ENCODE data around the gene CYFIP2. TPM values are rescaled to one million over a fixed set of nuclear protein-coding genes. Genes with fewer than 3 reads are reported as not detected.

Gene CYFIP2
- total RNA-seq, 2 experiments from 2014 or later: 458 to 480 TPM

GRCh38 chr5:157326440-157327005, 60.6 kb downstream of the CYFIP2 start:
- POLR2A ChIA-PET: interaction anchor here (1.2 kb wide), 1 partner anchor 184 kb away, joined by 3 read pairs; the partner anchor contains the start of gene MED7
- peak overlapping the region; percentile 47 for H3K27ac Mint-ChIP-seq
- H3K27me3 Mint-ChIP-seq: no peaks in the 10 kb centered on the region

GRCh38 chr5:157327771-157328170, 61.8 kb downstream of the CYFIP2 start:
- no peak for DNase-seq
- no peaks in the 10 kb centered on the region for H3K9me3 Mint-ChIP-seq
- H3K4me1 Mint-ChIP-seq: peaks cover 17% of the 10 kb centered on the region
- H3K36me3 Mint-ChIP-seq: peaks cover 47% of the 10 kb centered on the region
- H3K27me3 Mint-ChIP-seq: no peaks in the 10 kb centered on the region
- peak overlapping the region; percentile 60 for H3K27ac Mint-ChIP-seq
- H3K4me3 Mint-ChIP-seq: no peak overlapping the region
- peak; percentile 19 for ATAC-seq (ENCODE audit: low read depth)
- POLR2A ChIA-PET: interaction anchor here (0.7 to 1.5 kb wide), 2 partner anchors 85 to 416 kb away, joined by 3 read pairs; partner anchors contain the start of gene LSM11

More at GRCh38 chr5:157326440-157327005, 60.6 kb downstream of the CYFIP2 start:
- DNase-seq (no peak), ATAC-seq (ENCODE audit: low read depth) (no peak)
- Mint-ChIP-seq H3K36me3 (peaks cover 49% of the 10 kb centered on the region), H3K4me3 (no peak overlapping the region), H3K4me1 (peaks cover 24% of the 10 kb centered on the region), H3K9me3 (no peaks in the 10 kb centered on the region)

GRCh38 chr5:157328277-157328912, 62.5 kb downstream of the CYFIP2 start:
- H3K27ac Mint-ChIP-seq: peak overlapping the region; percentile 60
- no peaks in the 10 kb centered on the region for H3K27me3 Mint-ChIP-seq
- no peaks in the 10 kb centered on the region for H3K9me3 Mint-ChIP-seq
- peaks cover 17% of the 10 kb centered on the region for H3K4me1 Mint-ChIP-seq
- DNase-seq: peak; percentile 47
- peaks cover 50% of the 10 kb centered on the region for H3K36me3 Mint-ChIP-seq
- ATAC-seq (ENCODE audit: low read depth): peak; percentile 91
- no peak overlapping the region for H3K4me3 Mint-ChIP-seq
- POLR2A ChIA-PET: interaction anchor here (0.7 to 1.5 kb wide), 2 partner anchors 85 to 415 kb away, joined by 3 read pairs; partner anchors contain the start of gene LSM11

- Mint-ChIP-seq H3K27me3 (no peaks in the 10 kb centered on the region), H3K4me1 (peaks cover 12% of the 10 kb centered on the region), H3K9me3 (no peaks in the 10 kb centered on the region), H3K4me3 (no peak overlapping the region), H3K27ac (no peak overlapping the region), H3K36me3 (peaks cover 50% of the 10 kb centered on the region)
- DNase-seq: no peak
- no peak for ATAC-seq (ENCODE audit: low read depth)
- POLR2A ChIA-PET: no interaction called here
These were observed 65.9 kb downstream of the CYFIP2 start for GRCh38 chr5:157331807-157332206.

- Mint-ChIP-seq H3K4me1 (peaks cover 14% of the 10 kb centered on the region), H3K9me3 (no peaks in the 10 kb centered on the region), H3K36me3 (peaks cover 48% of the 10 kb centered on the region), H3K27ac (no peak overlapping the region), H3K27me3 (no peaks in the 10 kb centered on the region), H3K4me3 (no peak overlapping the region)
- POLR2A ChIA-PET: no interaction called here
- DNase-seq (no peak), ATAC-seq (ENCODE audit: low read depth) (no peak)
These were observed 69.9 kb downstream of the CYFIP2 start for GRCh38 chr5:157335534-157336422.

- ATAC-seq (ENCODE audit: low read depth): no peak
- POLR2A ChIA-PET: no interaction called here
- Mint-ChIP-seq H3K27me3 (no peaks in the 10 kb centered on the region), H3K9me3 (no peaks in the 10 kb centered on the region), H3K4me3 (no peak overlapping the region), H3K4me1 (peaks cover 14% of the 10 kb centered on the region), H3K27ac (no peak overlapping the region), H3K36me3 (peaks cover 47% of the 10 kb centered on the region)
- no peak for DNase-seq
These were observed 70.5 kb downstream of the CYFIP2 start for GRCh38 chr5:157336423-157336744.

- no peak for DNase-seq
- Mint-ChIP-seq H3K4me3 (no peak overlapping the region), H3K4me1 (peaks cover 16% of the 10 kb centered on the region), H3K27ac (peak overlapping the region; percentile 12), H3K9me3 (no peaks in the 10 kb centered on the region), H3K27me3 (no peaks in the 10 kb centered on the region), H3K36me3 (peaks cover 43% of the 10 kb centered on the region)
- ATAC-seq (ENCODE audit: low read depth): peak; percentile 50
- POLR2A ChIA-PET: no interaction called here
These were observed 73.5 kb downstream of the CYFIP2 start for GRCh38 chr5:157339409-157339808.

GRCh38 chr5:157342822-157343402, 77.0 kb downstream of the CYFIP2 start:
- DNase-seq (peak; percentile 46), ATAC-seq (ENCODE audit: low read depth) (no peak)
- Mint-ChIP-seq H3K9me3 (no peaks in the 10 kb centered on the region), H3K27ac (no peak overlapping the region), H3K27me3 (no peaks in the 10 kb centered on the region), H3K36me3 (peaks cover 58% of the 10 kb centered on the region), H3K4me1 (peaks cover 12% of the 10 kb centered on the region), H3K4me3 (no peak overlapping the region)
- POLR2A ChIA-PET: no interaction called here

GRCh38 chr5:157343842-157344790, 78.2 kb downstream of the CYFIP2 start:
- Mint-ChIP-seq H3K9me3 (no peaks in the 10 kb centered on the region), H3K27me3 (no peaks in the 10 kb centered on the region), H3K36me3 (peaks cover 60% of the 10 kb centered on the region), H3K4me3 (no peak overlapping the region), H3K4me1 (peaks cover 6% of the 10 kb centered on the region), H3K27ac (no peak overlapping the region)
- ATAC-seq (ENCODE audit: low read depth) (no peak), DNase-seq (no peak)
- POLR2A ChIA-PET: no interaction called here

GRCh38 chr5:157345067-157345466, 79.1 kb downstream of the CYFIP2 start:
- H3K9me3 Mint-ChIP-seq: no peaks in the 10 kb centered on the region
- H3K27me3 Mint-ChIP-seq: no peaks in the 10 kb centered on the region
- H3K36me3 Mint-ChIP-seq: peaks cover 63% of the 10 kb centered on the region
- POLR2A ChIA-PET: no interaction called here
- H3K4me1 Mint-ChIP-seq: peaks cover 5% of the 10 kb centered on the region
- DNase-seq: no peak
- H3K4me3 Mint-ChIP-seq: no peak overlapping the region
- H3K27ac Mint-ChIP-seq: no peak overlapping the region
- no peak for ATAC-seq (ENCODE audit: low read depth)

- ATAC-seq (ENCODE audit: low read depth): no peak
- H3K27ac Mint-ChIP-seq: no peak overlapping the region
These were observed 79.6 kb downstream of the CYFIP2 start for GRCh38 chr5:157345485-157345884.

GRCh38 chr5:157347301-157348048, 81.6 kb downstream of the CYFIP2 start:
- Mint-ChIP-seq H3K27me3 (no peaks in the 10 kb centered on the region), H3K36me3 (peaks cover 58% of the 10 kb centered on the region), H3K9me3 (no peaks in the 10 kb centered on the region), H3K4me1 (peaks cover 11% of the 10 kb centered on the region), H3K4me3 (no peak overlapping the region), H3K27ac (no peak overlapping the region)
- DNase-seq (no peak), ATAC-seq (ENCODE audit: low read depth) (no peak)
- POLR2A ChIA-PET: no interaction called here

More at GRCh38 chr5:157345485-157345884, 79.6 kb downstream of the CYFIP2 start:
- no peak overlapping the region for H3K4me3 Mint-ChIP-seq
- no peaks in the 10 kb centered on the region for H3K9me3 Mint-ChIP-seq
- POLR2A ChIA-PET: no interaction called here
- peaks cover 8% of the 10 kb centered on the region for H3K4me1 Mint-ChIP-seq
- no peak for DNase-seq
- no peaks in the 10 kb centered on the region for H3K27me3 Mint-ChIP-seq
- H3K36me3 Mint-ChIP-seq: peaks cover 65% of the 10 kb centered on the region
